K562 (cell line): ENCODE data around the gene SIRT5.

Experiments used
- MIER1 ChIP-seq: fragments of 450-650 bp; IDR thresholded peaks from 2 replicates; pipeline ENCODE4 v1.6.1; 2016; ENCODE audit warnings: antibody characterized with exemption, mild to moderate bottlenecking, low read depth
- RCOR1 ChIP-seq, 2 experiments: IDR thresholded peaks; 2 replicates each; pipeline ENCODE4 v1.6.1; 2012; ENCODE audit warnings: low read depth in 2 of 2, low read length in 2 of 2, borderline replicate concordance in 1 of 2, improper control_type of control experiment in 1 of 2
- SPI1 ChIP-seq: IDR thresholded peaks from 2 replicates; pipeline ENCODE4 v1.6.1; 2011; ENCODE audit warnings: low read depth, low read length, control low read depth, borderline replicate concordance

DNA sequence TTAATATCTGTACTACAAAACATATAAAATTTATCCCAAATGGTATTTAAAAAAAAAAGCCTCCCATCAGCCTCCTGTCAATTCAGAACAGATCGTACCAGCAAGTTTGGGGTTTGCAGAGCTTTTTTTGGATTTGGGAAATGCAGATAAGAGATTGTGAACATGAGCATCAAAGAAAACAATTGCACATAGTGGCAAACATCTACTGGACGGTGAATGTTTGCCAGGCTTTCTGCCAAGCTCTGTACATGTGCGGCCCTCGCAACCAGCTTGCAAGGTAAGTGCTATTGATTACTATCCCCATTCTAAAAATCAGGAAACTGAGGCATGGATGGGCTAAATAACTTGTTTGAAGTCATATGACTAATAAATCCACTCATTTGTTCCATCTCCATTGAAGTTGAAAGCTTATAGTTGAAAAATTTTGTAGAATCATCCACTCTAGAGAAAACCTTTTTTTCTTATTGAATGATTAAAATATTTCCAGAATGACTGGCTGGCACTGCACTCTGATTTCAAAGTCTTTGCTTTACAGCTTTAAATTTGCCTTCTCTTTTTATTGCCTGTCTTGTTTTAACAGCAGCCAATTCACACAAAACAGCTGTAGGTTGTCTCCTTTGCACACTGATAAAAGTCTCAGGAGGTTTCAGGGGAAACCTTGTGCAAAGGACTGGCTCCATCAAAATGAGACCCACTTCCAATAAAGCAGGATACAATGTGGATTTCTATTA is 37.4 kb upstream of the SIRT5 start:
- TF ChIP-seq RCOR1 (IDR thresholded peaks at IDR 0.05; ENCODE audit: borderline replicate concordance in 1 of 2, low read depth in 2 of 2, low read length in 2 of 2), result no peak
- TF ChIP-seq MIER1, result no peak
- no peak for TF ChIP-seq SPI1
